HG03460 (cell line): ENCODE measurements around the gene ITIH5.
"Not testable (repeated sequence)": the region's sequence is repeated elsewhere in the genome, so short reads cannot be mapped to it uniquely, and the experiment has no call there.

Experiments
- ATAC-seq: cut with Tn5 transposase; IDR thresholded peaks from one replicate; pipeline ENCODE4 v1.9.1; 2021; ENCODE audit not compliant: unreplicated experiment

ITIH5 gene

GRCh38 chr10:7689591-7689990 is 22.8 kb upstream of the ITIH5 start:
- no peak for ATAC-seq

GRCh38 chr10:7687228-7687907 is 20.6 kb upstream of the ITIH5 start:
- peak; percentile 83 for ATAC-seq

GRCh38 chr10:7686351-7687171 is 19.8 kb upstream of the ITIH5 start:
- ATAC-seq: no peak

- not testable (repeated sequence) for ATAC-seq
These were observed 13.3 kb upstream of the ITIH5 start for GRCh38 chr10:7680078-7680477.

- no peak for ATAC-seq
These were observed 12.5 kb upstream of the ITIH5 start for GRCh38 chr10:7679256-7679655.

GRCh38 chr10:7672341-7673134 is 5.8 kb upstream of the ITIH5 start:
- ATAC-seq: no peak

GRCh38 chr10:7670157-7670556 is 3.4 kb upstream of the ITIH5 start:
- ATAC-seq: no peak

- no peak for ATAC-seq
These were observed 736 bp upstream of the ITIH5 start for GRCh38 chr10:7667262-7668141.

GRCh38 chr10:7665767-7666166 is 999 bp downstream of the ITIH5 start:
- ATAC-seq: no peak

- ATAC-seq: no peak
These were observed 2.1 kb downstream of the ITIH5 start for GRCh38 chr10:7664707-7665106.

- no peak for ATAC-seq
These were observed 4.2 kb downstream of the ITIH5 start for GRCh38 chr10:7662522-7662921.

- ATAC-seq: no peak
These were observed 7.2 kb downstream of the ITIH5 start for GRCh38 chr10:7659560-7659959.

GRCh38 chr10:7657552-7657951 is 9.2 kb downstream of the ITIH5 start:
- ATAC-seq: no peak

- ATAC-seq: not testable (repeated sequence)
These were observed 9.7 kb downstream of the ITIH5 start for GRCh38 chr10:7657079-7657478.

GRCh38 chr10:7651853-7652470 is 14.8 kb downstream of the ITIH5 start:
- no peak for ATAC-seq

GRCh38 chr10:7649673-7650300 is 17.0 kb downstream of the ITIH5 start:
- ATAC-seq: no peak

GRCh38 chr10:7647062-7647664 is 19.6 kb downstream of the ITIH5 start:
- no peak for ATAC-seq

- no peak for ATAC-seq
These were observed 24.2 kb downstream of the ITIH5 start for GRCh38 chr10:7642491-7643011.
